Activated CD8-positive, alpha-beta memory T cell treated with anti-CD3 and anti-CD28 coated beads for 36 hours (primary cell): Measurements from ENCODE around the gene POLR2H. TPM values are rescaled to one million over a fixed set of nuclear protein-coding genes. Genes with fewer than 3 reads are reported as not detected.

ENCODE experiments used
- CTCF ChIA-PET: fragments of 350-600 bp; sonication (Branson Sonifier 250); formaldehyde crosslinking; loops from one replicate; lab custom pipeline; 2021; ENCODE audit warnings: antibody characterized with exemption; lab: Charles Lee
- POLR2A ChIA-PET: fragments of 350-600 bp; sonication (Branson Sonifier 250); formaldehyde crosslinking; loops from one replicate; lab custom pipeline; 2021; ENCODE audit warnings: antibody characterized with exemption; lab: Charles Lee
- total RNA-seq, 2 experiments: library from RNA; stranded (reverse); gene quantifications; one replicate each; pipeline ENCODE4 v1.2.3, GENCODE V29; 2021

POLR2H gene
- 100 to 1,000 TPM; 188 to 190 TPM for total RNA-seq

DNA sequence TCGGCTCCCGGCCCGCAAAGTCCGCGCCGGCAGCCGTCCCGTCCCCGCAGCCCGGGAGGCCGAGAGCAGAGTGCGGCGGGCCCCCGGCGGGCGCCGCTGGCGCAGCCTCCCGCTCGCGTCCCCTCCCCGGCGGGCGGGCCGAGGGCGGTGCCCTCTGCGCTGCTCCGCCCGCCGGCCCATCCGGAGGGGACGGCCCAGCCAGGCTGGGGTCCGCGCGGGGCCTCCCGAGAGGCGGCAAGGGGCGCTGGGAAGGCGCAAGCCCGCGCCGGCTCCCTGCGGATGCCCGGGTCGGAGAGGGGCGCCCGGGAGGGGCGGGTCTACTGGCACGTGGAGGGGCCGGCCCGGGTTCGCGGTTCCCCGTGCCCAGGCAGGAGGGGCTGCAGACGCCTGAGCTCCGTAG, at the start of gene POLR2H, which contains the start of gene CLCN2:
TSS of gene POLR2H (plus strand) at position 179 of the 400 bp plus-strand sequence. CDS start 1,783 bp downstream, outside the sequence.
TSS of gene CLCN2 (minus strand) at position 74 of the 400 bp plus-strand sequence. CDS start 126 bp downstream, outside the sequence.
- ChIA-PET POLR2A (interaction anchor here (1.0 kb wide), 1 partner anchor 45 kb away, joined by 3 read pairs; no protein-coding TSS in a partner anchor), CTCF (interaction anchor here (0.8 to 2.1 kb wide), 5 partner anchors 8 to 151 kb away, joined by 3 to 9 read pairs (median 4); no protein-coding TSS in a partner anchor)

DNA sequence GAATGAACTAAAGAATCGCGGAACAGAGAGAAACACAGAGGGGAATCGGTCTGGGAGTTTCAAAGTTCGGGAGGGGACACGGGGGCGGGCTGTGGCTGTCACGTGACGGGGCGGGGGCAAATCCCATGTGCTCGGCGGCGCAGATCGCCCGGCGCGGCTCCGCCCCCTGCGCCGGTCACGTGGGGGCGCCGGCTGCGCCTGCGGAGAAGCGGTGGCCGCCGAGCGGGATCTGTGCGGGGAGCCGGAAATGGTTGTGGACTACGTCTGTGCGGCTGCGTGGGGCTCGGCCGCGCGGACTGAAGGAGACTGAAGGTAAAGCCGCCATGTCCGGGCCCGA, 47.2 kb upstream of the POLR2H start, which contains the start of gene EIF4G1:
TSS of gene EIF4G1 (plus strand) at position 244 of the 337 bp plus-strand sequence. CDS start 1,191 bp downstream, outside the sequence.
- ChIA-PET CTCF (no interaction called here), POLR2A (no interaction called here)

DNA sequence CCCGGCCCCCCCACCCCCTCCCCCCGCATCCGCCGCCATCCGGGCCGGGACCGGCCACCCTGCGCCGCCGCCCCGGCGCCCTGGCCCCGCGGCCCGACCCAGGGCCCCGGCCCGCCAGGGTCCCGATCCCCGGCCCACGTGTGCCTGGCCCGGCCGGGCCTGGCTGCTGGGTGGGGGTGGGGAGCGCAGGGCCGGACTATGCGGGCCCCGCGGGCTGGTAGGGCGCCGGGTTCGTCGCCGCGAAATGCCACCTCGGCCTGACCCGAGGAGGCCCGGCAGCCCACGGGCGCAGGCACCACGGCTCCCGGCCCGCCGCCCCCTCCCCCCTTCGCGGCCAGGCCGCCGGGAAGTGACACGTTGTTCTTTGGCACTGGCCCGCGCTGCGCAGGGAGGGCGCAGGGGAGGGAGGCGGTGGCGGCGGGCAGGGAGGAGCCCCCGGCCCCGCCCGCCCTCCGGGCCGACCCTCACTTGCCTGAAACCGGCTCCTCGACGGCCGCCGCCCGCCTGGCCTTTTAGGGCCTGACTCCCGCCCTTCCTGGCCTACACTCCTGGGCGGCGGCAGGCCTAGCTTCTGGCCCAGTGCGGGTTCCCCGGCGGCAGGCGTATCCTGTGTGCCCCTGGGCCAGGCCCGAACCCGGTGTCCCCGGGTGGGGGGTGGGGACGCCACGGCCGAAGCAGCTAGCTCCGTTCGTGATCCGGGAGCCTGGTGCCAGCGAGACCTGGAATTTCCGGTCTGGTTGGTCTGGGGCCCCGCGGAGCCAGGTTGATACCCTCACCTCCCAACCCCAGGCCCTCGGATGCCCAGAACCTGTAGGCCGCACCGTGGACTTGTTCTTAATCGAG, 46.6 kb upstream of the POLR2H start:
- POLR2A ChIA-PET = interaction anchor here (0.5 to 1.1 kb wide), 2 partner anchors 11 to 117 kb away, joined by 3 to 4 read pairs; no protein-coding TSS in a partner anchor
- CTCF ChIA-PET = no interaction called here

DNA sequence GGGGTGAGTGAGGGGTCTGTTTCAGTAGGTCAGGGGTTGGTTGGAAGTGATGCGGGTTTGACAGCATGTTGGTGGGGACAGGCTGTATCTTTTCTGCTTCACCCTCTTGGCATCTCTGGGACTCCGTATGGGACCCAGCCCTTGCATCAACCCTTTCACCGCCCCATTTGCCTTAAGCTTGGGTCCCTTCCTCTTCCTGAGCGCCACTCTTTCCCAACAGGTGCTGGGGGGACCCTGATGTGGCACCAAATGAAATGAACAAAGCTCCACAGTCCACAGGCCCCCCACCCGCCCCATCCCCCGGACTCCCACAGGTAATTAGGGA, 46.0 kb upstream of the POLR2H start:
- ChIA-PET CTCF (interaction anchor here (0.9 kb wide), 1 partner anchor 47 kb away, joined by 4 read pairs; no protein-coding TSS in a partner anchor), POLR2A (interaction anchor here (1.1 kb wide), 1 partner anchor 10 kb away, joined by 4 read pairs; no protein-coding TSS in a partner anchor)

DNA sequence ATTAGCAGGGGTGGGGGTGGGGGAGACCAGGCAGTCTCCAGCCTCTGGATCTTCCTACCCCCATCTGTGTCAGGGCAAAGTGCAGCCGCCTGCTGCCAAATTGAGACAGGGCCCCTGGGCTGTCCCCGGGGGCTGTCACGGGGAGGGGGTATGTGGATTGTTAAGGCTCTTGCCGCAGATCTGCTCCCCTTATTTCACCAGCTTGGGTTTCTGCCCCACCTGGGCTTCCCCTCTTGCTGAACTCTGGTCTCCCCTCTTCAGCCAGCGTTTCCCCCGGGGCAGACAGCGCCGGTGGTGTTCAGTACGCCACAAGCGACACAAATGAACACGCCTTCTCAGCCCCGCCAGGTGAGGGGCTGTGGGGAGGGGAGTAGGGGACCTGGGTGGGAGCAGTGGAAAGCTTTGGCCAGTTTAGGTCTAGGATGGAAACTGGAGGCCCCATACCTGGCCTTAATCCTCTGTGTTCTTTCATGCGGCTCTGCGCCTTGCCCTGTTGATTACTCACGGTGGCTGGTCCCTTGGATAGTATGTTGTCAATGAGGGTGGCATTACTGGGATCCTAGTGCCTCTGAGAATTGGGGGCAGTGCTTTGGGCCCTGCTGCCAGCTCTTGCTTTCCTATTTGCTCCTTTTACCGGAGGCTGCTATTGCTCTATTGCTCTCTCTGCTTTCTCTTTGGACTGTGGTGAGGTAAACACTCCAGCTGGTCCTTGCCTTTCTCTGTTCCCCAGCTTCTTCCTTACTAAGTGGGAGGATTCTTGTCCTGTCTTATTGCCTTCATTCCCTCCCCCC, 45.4 kb upstream of the POLR2H start:
- CTCF ChIA-PET = interaction anchor here (0.9 kb wide), 1 partner anchor 46 kb away, joined by 4 read pairs; no protein-coding TSS in a partner anchor

DNA sequence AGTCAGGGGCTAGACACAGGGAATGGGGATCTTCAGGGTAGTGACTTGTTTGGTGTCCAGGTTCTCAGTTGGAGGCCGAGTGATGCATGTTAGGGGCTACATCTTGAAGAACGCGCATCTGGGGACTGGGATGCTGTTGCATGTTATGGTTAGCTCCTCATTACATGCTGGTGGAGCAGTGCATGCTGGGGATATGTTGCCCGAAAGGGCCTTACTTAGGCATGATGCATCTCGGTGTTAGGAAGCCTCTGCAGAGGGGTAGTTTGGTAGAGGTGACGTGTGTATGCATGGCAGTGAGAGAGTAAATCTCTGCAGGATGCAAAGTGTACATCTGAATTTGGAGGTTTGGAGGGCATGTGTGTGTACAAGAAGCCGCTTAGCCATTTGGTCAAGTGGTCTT, 44.7 kb upstream of the POLR2H start:
- POLR2A ChIA-PET = interaction anchor here (0.9 kb wide), 1 partner anchor 45 kb away, joined by 3 read pairs; no protein-coding TSS in a partner anchor
- CTCF ChIA-PET = no interaction called here

More for the DNA sequence above, 45.4 kb upstream of the POLR2H start:
- POLR2A ChIA-PET = interaction anchor here (0.9 kb wide), 1 partner anchor 46 kb away, joined by 3 read pairs; no protein-coding TSS in a partner anchor

DNA sequence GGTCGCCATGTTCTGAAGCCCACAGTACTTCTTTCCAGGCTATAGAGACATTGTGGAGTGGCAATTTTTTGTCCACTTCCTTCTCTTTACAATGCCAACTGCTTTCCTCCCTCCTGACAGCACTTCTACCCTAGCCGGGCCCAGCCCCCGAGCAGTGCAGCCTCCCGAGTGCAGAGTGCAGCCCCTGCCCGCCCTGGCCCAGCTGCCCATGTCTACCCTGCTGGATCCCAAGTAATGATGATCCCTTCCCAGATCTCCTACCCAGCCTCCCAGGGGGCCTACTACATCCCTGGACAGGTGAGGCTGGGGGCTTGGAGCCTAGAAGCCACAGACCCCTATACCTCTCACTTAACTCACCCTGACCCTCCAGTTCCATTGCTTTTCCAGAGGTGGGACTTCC, 44.3 kb upstream of the POLR2H start:
- ChIA-PET CTCF (interaction anchor here (0.6 to 1.6 kb wide), 2 partner anchors 10 to 398 kb away, joined by 3 read pairs; no protein-coding TSS in a partner anchor), POLR2A (interaction anchor here (1.2 kb wide), 1 partner anchor 17 kb away, joined by 6 read pairs; no protein-coding TSS in a partner anchor)

DNA sequence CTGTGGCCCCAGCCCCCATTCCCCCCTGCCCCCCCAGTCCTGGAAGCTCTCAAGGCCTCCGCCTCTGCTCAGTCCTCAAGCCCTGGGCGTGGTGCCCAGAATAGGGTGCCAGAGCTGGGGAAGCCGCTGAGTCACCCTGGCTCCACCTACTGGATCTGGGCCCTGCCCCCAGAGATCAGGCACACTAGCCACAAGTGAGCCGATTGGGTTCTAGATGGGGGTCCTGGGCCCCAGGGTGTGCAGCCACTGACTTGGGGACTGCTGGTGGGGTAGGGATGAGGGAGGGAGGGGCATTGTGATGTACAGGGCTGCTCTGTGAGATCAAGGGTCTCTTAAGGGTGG, 41.4 kb upstream of the POLR2H start:
- POLR2A ChIA-PET = interaction anchor here (1.1 kb wide), 1 partner anchor 10 kb away, joined by 3 read pairs; no protein-coding TSS in a partner anchor
- CTCF ChIA-PET = interaction anchor here (0.8 to 2.0 kb wide), 2 partner anchors 14 to 33 kb away, joined by 4 to 5 read pairs; no protein-coding TSS in a partner anchor

DNA sequence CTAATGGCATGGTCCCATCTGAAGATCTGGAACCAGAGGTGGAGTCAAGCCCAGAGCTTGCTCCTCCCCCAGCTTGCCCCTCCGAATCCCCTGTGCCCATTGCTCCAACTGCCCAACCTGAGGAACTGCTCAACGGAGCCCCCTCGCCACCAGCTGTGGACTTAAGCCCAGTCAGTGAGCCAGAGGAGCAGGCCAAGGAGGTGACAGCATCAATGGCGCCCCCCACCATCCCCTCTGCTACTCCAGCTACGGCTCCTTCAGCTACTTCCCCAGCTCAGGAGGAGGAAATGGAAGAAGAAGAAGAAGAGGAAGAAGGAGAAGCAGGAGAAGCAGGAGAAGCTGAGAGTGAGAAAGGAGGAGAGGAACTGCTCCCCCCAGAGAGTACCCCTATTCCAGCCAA, 39.8 kb upstream of the POLR2H start:
- POLR2A ChIA-PET = no interaction called here
- CTCF ChIA-PET = no interaction called here

DNA sequence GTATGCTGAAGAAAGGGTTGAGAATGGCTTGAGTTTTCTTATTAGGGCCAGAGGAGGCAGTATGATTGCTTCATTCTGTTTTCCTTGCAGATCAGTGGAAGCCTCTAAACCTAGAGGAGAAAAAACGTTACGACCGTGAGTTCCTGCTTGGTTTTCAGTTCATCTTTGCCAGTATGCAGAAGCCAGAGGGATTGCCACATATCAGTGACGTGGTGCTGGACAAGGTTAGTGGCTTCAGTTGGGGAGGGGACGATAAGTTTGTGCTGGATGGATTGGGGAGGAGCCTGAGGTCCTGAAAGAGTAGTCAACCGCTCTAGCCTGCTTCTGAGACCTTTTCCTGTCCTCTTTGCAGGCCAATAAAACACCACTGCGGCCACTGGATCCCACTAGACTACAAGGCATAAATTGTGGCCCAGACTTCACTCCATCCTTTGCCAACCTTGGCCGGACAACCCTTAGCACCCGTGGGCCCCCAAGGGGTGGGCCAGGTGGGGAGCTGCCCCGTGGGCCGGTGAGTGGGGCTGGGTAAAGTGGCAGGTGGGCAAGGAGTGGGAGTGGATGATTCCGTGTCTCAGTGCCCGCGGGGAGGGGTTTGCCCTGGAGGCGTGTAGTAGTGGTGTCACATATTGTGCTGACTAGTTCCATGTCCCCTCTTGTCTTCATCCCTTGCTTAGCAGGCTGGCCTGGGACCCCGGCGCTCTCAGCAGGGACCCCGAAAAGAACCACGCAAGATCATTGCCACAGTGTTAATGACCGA, 38.6 kb upstream of the POLR2H start:
- ChIA-PET POLR2A (interaction anchor here (0.6 kb wide), 1 partner anchor 163 kb away, joined by 3 read pairs; no protein-coding TSS in a partner anchor), CTCF (no interaction called here)

DNA sequence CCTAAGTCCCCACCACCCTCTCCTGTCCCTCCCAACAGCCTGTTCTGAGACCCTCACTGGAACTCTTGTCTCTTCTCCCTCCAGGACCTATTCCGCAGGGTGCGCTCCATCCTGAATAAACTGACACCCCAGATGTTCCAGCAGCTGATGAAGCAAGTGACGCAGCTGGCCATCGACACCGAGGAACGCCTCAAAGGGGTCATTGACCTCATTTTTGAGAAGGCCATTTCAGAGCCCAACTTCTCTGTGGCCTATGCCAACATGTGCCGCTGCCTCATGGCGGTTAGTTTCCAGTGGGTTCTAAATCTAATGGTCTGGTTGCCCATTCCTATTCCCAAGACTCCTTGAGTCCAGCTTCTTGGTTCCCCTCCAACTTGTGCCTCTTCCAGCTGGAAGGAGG, 37.8 kb upstream of the POLR2H start:
- POLR2A ChIA-PET = no interaction called here
- CTCF ChIA-PET = no interaction called here

DNA sequence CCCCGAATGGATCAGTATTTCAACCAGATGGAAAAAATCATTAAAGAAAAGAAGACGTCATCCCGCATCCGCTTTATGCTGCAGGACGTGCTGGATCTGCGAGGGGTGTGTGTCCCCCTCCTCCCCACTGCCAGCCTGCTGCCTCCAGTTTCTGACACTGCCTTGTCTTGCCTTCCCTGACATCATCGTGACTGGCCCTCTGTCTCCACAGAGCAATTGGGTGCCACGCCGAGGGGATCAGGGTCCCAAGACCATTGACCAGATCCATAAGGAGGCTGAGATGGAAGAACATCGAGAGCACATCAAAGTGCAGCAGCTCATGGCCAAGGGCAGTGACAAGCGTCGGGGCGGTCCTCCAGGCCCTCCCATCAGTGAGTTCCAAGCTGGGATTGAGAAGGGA, 36.2 kb upstream of the POLR2H start:
- ChIA-PET POLR2A (interaction anchor here (0.5 to 1.1 kb wide), 2 partner anchors 10 to 41 kb away, joined by 3 to 4 read pairs; no protein-coding TSS in a partner anchor), CTCF (no interaction called here)

DNA sequence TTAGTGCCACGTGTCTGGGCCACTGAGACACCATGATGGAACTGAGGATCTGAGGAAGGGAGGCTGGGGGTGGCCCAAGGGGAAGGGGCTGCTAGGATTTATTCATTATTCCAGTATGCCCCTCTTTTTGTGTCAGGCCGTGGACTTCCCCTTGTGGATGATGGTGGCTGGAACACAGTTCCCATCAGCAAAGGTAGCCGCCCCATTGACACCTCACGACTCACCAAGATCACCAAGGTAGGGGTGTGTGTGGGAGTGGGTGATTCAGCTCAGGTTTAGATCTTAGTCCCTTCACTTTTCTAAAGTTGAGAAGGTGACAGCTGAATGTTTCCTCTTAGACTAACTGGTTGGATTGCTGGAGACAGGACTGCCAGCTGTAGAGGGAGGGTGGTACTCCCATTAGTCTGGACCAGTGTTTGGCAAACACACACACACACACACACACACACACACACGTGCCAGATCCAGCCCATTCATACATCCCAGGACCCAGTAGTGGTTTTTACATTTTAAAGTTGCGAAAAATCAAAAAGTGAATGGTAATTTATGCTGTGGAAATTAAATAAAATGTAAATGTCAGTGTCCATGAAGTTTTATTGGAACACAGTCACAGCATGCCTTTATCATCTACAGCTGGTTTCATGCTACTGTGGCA, 35.7 kb upstream of the POLR2H start:
- ChIA-PET POLR2A (interaction anchor here (0.5 to 1.1 kb wide), 2 partner anchors 11 to 40 kb away, joined by 3 to 4 read pairs; no protein-coding TSS in a partner anchor), CTCF (no interaction called here)

DNA sequence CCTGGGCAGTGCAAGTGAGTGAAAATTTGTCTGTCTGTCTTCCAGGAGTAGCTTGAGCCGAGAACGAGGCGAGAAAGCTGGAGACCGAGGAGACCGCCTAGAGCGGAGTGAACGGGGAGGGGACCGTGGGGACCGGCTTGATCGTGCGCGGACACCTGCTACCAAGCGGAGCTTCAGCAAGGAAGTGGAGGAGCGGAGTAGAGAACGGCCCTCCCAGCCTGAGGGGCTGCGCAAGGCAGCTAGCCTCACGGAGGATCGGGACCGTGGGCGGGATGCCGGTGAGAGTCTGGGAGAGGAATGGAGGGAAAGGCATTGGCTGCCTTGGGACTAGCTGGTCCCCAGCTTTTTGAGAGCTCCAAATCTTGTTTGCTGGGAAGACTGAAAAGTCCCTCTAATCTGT, 34.3 kb upstream of the POLR2H start:
- ChIA-PET CTCF (interaction anchor here (1.1 kb wide), 1 partner anchor 9 kb away, joined by 3 read pairs; no protein-coding TSS in a partner anchor), POLR2A (no interaction called here)

DNA sequence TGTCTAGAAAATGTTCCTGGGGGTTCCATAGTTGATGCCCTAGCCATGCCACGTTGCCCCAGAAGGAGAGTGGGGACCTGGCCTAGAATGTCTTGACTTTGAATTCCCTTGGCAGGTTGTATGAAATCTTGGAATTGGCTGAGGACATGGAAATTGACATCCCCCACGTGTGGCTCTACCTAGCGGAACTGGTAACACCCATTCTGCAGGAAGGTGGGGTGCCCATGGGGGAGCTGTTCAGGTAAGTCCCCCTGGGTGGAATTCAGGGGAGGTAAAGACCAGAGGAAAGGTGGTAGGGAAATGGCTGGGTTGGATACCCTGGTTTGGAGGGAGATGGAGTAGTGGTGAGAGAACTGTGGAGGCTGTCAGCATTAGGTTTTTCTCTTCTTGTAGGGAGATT, 33.0 kb upstream of the POLR2H start:
- ChIA-PET POLR2A (no interaction called here), CTCF (no interaction called here)

DNA sequence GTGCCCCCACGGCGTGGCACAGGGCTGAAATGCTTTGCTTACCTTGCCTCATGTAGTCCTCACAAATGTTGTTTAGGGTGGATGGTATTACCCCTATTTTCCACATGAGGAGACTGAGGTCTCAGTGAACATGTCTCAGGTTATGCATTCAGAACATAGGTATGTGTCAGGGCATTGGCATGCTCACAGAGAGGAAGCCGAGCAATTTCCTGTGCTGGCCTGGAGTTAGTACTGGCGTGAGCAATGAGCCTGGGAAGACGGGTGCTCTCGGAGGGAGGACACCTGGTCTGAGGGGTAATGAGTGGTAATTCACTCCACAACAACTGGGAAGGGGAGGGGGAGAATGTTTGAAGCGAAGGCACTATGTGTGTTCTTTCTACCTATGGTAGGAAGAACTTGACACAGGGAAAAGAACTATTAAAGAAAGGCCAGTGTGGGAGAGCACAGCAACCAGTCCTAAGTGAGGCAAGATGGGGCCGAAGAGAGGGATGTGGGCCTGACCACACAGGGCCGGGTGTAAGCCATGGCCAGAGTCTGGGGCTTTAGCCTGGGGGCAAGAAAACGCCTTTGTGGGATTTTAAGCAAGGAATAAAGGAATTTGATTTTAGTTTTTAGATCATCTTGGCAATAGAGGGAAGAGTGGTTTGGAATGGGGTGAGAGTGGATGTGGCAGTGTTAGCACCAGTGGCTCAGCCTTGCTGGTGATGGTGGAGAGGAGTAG, 29.0 kb upstream of the POLR2H start:
- ChIA-PET CTCF (no interaction called here), POLR2A (no interaction called here)

DNA sequence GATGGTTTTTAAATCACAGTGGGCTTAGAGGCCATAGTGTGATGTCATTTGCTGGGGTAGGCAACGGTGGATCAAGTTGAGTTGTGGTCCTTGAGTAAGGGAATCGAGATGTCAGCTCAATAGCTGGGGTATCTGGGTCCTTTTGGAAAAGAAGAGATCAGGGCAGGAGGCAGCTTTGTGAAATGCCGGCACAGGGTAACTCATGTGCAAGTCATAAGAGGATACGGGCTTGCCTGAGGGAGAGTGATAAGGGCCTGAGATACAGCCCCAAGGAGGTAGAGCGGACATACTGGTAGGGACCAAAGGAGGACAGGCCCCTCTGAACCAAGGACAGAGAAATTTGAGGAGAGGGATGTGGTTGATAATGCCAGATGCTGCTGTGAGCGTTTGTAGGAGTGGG, 28.3 kb upstream of the POLR2H start:
- CTCF ChIA-PET = no interaction called here
- POLR2A ChIA-PET = no interaction called here
